Ovary (tissue), 9 donors: ENCODE data around the gene C16orf87. TPM values are rescaled to one million over a fixed set of nuclear protein-coding genes. Genes with fewer than 3 reads are reported as not detected.

Source experiments
- DNase-seq, 5 donors: peaks; one replicate each; pipeline ENCODE4 v3.0.0-alpha.2; 2019 to 2020
- H3K27ac ChIP-seq, 2 donors: fragments of 200-600 bp; one replicate each; pipeline versions ENCODE4 v1.5.1 to v1.8.0; 2019 to 2022
- H3K27me3 ChIP-seq: fragments of 200-600 bp; one replicate; pipeline ENCODE4 v1.8.0; 2022
- H3K36me3 ChIP-seq: fragments of 200-600 bp; sonication (generic); one replicate; pipeline ENCODE4 v1.5.1; 2019
- H3K4me1 ChIP-seq: one replicate; pipeline ENCODE4 v1.8.1; 2013; ENCODE audit warnings: mild to moderate bottlenecking, moderate library complexity; ENCODE audit not compliant: insufficient read depth
- H3K4me3 ChIP-seq: fragments of 200-600 bp; sonication (generic); one replicate; pipeline ENCODE4 v1.5.1; 2017
- H3K9me3 ChIP-seq, 2 donors: fragments of 200-600 bp in 1 of 2; sonication (generic) in 1 of 2; one replicate each; pipeline versions ENCODE4 v1.5.1 to v1.8.1; 2013 to 2019; ENCODE audit warnings: mild to moderate bottlenecking in 1 of 2, moderate library complexity in 1 of 2
- EP300 ChIP-seq: sonication (generic); formaldehyde crosslinking; IDR thresholded peaks from one replicate; pipeline ENCODE4 v1.6.1; 2017; ENCODE audit warnings: antibody characterized with exemption
- POLR2A ChIP-seq: fragments of 450-650 bp; IDR thresholded peaks from one replicate; pipeline ENCODE4 v1.6.1; 2017; ENCODE audit warnings: antibody characterized with exemption, mild to moderate bottlenecking, moderate library complexity
- WGBS, 3 donors: extraction: QIAGEN DNeasy Blood & Tissue Kit in 1 of 3; methylation state at CpG; one replicate each; pipeline versions ENCODE4 v1.1.5 to v1.1.7; 2013 to 2017; 5-methylcytosine and 5-hydroxymethylcytosine counted together
- intact Hi-C, 4 donors: fragments of 100-400 bp; cut with DNase I; formaldehyde crosslinking; loops; one replicate each; pipeline versions ENCODE4 v1.11.0 to v1.15.1; 2022 to 2023
- polyA plus RNA-seq, 2 donors: library from polyadenylated mRNA; stranded (reverse); fragments of 200-250 nt in 1 of 2; fragments of 350-450 nt in 1 of 2; fragmentation: Illumina TruSeq in 1 of 2; extraction: RNeasy Lipid Tissue Mini Kit (QIAGEN cat#74804) in 1 of 2; gene quantifications; one replicate each; pipeline ENCODE4 v1.2.3, GENCODE V29; 2013 to 2014
- total RNA-seq, 7 donors: library from RNA; depleted of rRNA in 2 of 7; stranded (reverse); fragments of >200 nt in 2 of 7; fragmentation: NEBNext Ultra II Directional in 3 of 7; extraction: Animal tissue kit (Norgen Biotek cat#: 25700) in 3 of 7; gene quantifications; one replicate each; pipeline versions ENCODE4 v1.1.0 to v1.2.4, GENCODE V29; 2016 to 2023
- TF ChIP-seq, protein P1 (sequence below), 3 donors: fragments of 450-650 bp in 2 of 3; fragments of 200-600 bp in 1 of 3; IDR thresholded peaks; one replicate each; pipeline versions ENCODE4 v1.5.1 to v1.8.0; 2016 to 2022; ENCODE audit warnings: antibody characterized with exemption in 3 of 3, mild to moderate bottlenecking in 1 of 3
- donor health status: DM: no; HTN: no; CAD: no; lungs with moderate emphysema.
- donor health status: DM: no; HTN: no; CAD: no.
- donor health status: Bipolar disorder and iron deficiency.
- donor health status: DM: yes; HTN: yes; CAD: no.
- donor health status: DM: no; HTN: no; CAD: no.
- donor health status: DM: yes; HTN: yes; CAD: no.

Gene C16orf87
- total and polyA plus RNA-seq, 9 donors, result 4.0 to 7.6 (median 5.1) TPM

DNA sequence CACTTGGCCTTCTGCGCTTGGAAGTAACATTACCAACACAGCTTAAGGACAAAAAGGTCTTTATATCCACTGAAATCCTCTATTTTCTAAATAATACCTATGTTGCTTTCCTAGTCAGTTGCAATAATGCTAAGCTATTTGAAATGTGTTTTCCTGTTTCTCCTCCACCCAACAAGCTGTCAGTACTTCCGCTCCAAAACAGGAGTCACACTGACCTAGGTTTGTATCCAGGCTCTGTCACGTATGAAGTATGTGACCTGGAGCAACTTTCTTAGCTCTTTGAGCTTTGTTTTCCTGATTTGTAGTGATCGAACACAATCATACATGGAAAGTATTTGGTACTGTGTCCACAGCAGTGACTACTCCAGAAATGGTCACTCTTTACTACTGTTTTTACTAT, 58.5 kb downstream of the C16orf87 start:
- DNase-seq, result no peak
- H3K4me1 ChIP-seq, result no peaks in the 10 kb centered on the region
- no peak overlapping the region for H3K4me3 ChIP-seq
- no peak overlapping the region for H3K27ac ChIP-seq
- TF ChIP-seq, protein P1, sequence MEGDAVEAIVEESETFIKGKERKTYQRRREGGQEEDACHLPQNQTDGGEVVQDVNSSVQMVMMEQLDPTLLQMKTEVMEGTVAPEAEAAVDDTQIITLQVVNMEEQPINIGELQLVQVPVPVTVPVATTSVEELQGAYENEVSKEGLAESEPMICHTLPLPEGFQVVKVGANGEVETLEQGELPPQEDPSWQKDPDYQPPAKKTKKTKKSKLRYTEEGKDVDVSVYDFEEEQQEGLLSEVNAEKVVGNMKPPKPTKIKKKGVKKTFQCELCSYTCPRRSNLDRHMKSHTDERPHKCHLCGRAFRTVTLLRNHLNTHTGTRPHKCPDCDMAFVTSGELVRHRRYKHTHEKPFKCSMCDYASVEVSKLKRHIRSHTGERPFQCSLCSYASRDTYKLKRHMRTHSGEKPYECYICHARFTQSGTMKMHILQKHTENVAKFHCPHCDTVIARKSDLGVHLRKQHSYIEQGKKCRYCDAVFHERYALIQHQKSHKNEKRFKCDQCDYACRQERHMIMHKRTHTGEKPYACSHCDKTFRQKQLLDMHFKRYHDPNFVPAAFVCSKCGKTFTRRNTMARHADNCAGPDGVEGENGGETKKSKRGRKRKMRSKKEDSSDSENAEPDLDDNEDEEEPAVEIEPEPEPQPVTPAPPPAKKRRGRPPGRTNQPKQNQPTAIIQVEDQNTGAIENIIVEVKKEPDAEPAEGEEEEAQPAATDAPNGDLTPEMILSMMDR (IDR thresholded peaks at IDR 0.05), result no peak
- TF ChIP-seq POLR2A (no peak), EP300 (no peak)
- no peaks in the 10 kb centered on the region for H3K9me3 ChIP-seq
- intact Hi-C loops, result no loop called here
- H3K27me3 ChIP-seq, result no peaks in the 10 kb centered on the region
- 33 to 36% (median 33%) methylated on average over 4 of the region's 4 CpGs for WGBS, 3 donors
- H3K36me3 ChIP-seq, result no peaks in the 10 kb centered on the region

DNA sequence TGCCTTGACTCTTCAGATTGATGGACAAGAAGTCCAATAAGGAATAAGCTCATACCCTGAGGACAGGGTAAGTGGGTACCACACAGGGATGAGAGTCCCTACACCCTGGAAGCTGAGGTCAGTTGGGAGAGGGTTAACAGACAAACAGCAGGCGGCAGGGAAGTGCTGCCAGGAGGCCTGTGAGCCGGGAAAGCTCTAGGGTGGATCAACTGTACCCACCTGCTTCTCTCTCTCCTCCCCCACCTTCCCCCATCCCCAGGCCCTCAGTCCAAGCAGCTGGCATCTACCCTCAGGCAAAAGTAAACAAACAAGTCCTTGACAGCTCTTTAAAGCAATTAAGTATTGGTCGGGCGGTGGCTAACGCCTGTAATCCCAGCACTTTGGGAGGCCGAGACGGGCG, 62.2 kb downstream of the C16orf87 start:
- WGBS, 3 donors, result 75 to 86% (median 81%) methylated on average over 8 of the region's 8 CpGs
- intact Hi-C loops, result no loop called here
- DNase-seq, result no peak

DNA sequence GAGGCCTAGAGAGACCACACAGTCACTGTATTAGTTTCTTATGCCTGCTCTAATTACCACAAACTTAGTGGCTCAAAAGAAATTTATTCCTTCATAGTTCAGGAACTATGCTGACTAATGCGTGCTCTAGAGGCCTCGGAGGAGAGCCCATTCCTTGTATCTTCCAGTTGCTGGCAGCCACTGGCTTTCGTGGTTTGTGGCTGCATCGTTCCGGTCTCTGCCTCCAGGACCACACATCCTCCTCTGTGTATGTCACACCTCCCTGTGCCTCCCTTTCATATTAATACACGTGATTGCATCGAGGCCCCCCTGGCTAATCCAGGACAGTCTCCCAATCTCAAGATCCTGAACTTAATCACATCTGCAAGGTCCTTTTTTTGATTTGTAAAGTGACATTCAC, 65.9 kb downstream of the C16orf87 start:
- DNase-seq, result no peak
- no peak overlapping the region for H3K4me3 ChIP-seq
- no peak overlapping the region for H3K27ac ChIP-seq
- intact Hi-C loops, result no loop called here
- TF ChIP-seq, protein P1 (IDR thresholded peaks at IDR 0.05), result no peak
- TF ChIP-seq EP300 (no peak), POLR2A (no peak)
- no peaks in the 10 kb centered on the region for H3K36me3 ChIP-seq
- H3K27me3 ChIP-seq, result no peaks in the 10 kb centered on the region
- no peaks in the 10 kb centered on the region for H3K9me3 ChIP-seq
- 38 to 56% (median 48%) methylated on average over 7 of the region's 7 CpGs for WGBS, 3 donors
- no peaks in the 10 kb centered on the region for H3K4me1 ChIP-seq

More for the DNA sequence above, 62.2 kb downstream of the C16orf87 start:
- no peaks in the 10 kb centered on the region for H3K36me3 ChIP-seq
- TF ChIP-seq POLR2A, result no peak
- no peaks in the 10 kb centered on the region for H3K4me1 ChIP-seq
- no peaks in the 10 kb centered on the region for H3K27me3 ChIP-seq
- H3K4me3 ChIP-seq, result no peak overlapping the region
- H3K9me3 ChIP-seq, result no peaks in the 10 kb centered on the region
- H3K27ac ChIP-seq, result no peak overlapping the region

DNA sequence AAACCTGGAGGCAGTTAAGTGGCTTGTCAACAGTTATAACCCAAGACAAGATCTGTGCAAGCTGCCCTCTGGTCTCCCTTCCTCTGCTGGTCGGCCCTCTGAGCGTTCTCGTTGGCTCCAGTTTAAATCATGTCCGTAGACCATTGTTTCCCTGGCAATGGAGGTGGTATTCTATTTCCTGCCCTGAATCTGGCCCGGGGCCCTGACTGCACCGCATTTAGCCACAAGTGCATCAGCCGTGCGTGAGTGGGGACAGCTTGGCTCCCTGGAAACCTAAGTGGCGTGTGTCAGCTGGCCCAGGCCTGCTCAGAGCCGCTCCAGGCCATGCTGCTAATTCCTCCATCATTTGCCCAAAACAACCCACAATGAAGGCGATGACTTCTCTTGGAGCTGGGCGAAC, 67.8 kb downstream of the C16orf87 start:
- intact Hi-C loops, result no loop called here
- no peaks in the 10 kb centered on the region for H3K36me3 ChIP-seq
- no peak overlapping the region for H3K27ac ChIP-seq
- TF ChIP-seq EP300, result no peak
- no peak for TF ChIP-seq POLR2A
- TF ChIP-seq, protein P1 (IDR thresholded peaks at IDR 0.05), result no peak
- no peaks in the 10 kb centered on the region for H3K4me1 ChIP-seq
- no peaks in the 10 kb centered on the region for H3K27me3 ChIP-seq
- DNase-seq, result no peak
- WGBS, 3 donors, result 62 to 66% (median 64%) methylated on average over 12 of the region's 12 CpGs
- no peak overlapping the region for H3K4me3 ChIP-seq
- H3K9me3 ChIP-seq, result no peaks in the 10 kb centered on the region

DNA sequence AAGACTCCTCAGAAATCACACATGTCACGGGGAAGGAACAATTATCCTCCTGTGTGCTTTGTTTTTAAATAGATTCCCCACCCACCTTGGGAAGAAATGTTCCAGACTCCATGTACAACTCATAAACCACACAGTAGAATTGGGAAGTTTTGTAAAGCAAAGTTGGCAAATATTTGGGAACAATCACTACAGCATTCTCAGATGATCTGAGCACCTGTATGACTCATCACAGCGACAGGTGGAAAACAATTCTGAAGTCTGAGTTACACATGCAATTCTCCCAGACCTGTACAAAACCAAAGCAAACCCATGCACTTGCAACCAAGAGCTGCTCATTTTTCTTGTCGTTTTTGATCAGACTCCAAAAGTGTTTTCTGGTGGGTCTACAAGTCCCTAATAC, 68.4 kb downstream of the C16orf87 start:
- DNase-seq, result no peak
- WGBS, 3 donors, result 84 to 89% (median 88%) methylated on average over 3 of the region's 3 CpGs
- Histone ChIP-seq H3K36me3 (no peaks in the 10 kb centered on the region), H3K27me3 (no peaks in the 10 kb centered on the region), H3K4me1 (peaks cover under 1% of the 10 kb centered on the region), H3K4me3 (no peak overlapping the region), H3K27ac (no peak overlapping the region), H3K9me3 (no peaks in the 10 kb centered on the region)
- intact Hi-C loops, result no loop called here
- TF ChIP-seq POLR2A (no peak), EP300 (no peak)
- TF ChIP-seq, protein P1 (IDR thresholded peaks at IDR 0.05), result no peak
